Progenitor cell of endocrine pancreas (in vitro differentiated cells): ENCODE measurements around the gene CHURC1. TPM values are rescaled to one million over a fixed set of nuclear protein-coding genes. Genes with fewer than 3 reads are reported as not detected.

Experiments
- DNase-seq: peaks from one replicate; pipeline ENCODE4 v3.0.0; 2021; ENCODE audit warnings: low spot score; ENCODE audit not compliant: unreplicated experiment
- H3K27ac Mint-ChIP-seq: 2 replicates; pipeline ENCODE4 v1.8.0; 2021; ENCODE audit warnings: mild to moderate bottlenecking, moderate library complexity, mixed read lengths
- H3K27me3 Mint-ChIP-seq: 2 replicates; pipeline ENCODE4 v1.8.0; 2021; ENCODE audit warnings: mixed read lengths
- H3K36me3 Mint-ChIP-seq: 2 replicates; pipeline ENCODE4 v1.8.0; 2022; ENCODE audit warnings: mixed read lengths; ENCODE audit not compliant: insufficient read depth
- H3K4me1 Mint-ChIP-seq: 2 replicates; pipeline ENCODE4 v1.8.0; 2021; ENCODE audit warnings: low read depth, mixed read lengths
- H3K4me3 Mint-ChIP-seq: 2 replicates; pipeline ENCODE4 v1.8.0; 2021; ENCODE audit warnings: low read depth, mild to moderate bottlenecking, moderate library complexity, mixed read lengths
- H3K9me3 Mint-ChIP-seq: 2 replicates; pipeline ENCODE4 v1.8.0; 2021; ENCODE audit warnings: low read depth, mixed read lengths
- total RNA-seq: library from RNA; stranded (reverse); gene quantifications from 2 replicates; pipeline ENCODE4 v1.2.1, GENCODE V29; 2021
- TF ChIP-seq, protein P1 (sequence below): fragments of 200-600 bp; sonication (generic); IDR thresholded peaks from one replicate; pipeline ENCODE4 v1.5.0; 2021; ENCODE audit warnings: antibody characterized with exemption, mild to moderate bottlenecking; ENCODE audit not compliant: unreplicated experiment

The CHURC1 gene
- total RNA-seq, 1 donor from 2014 or later, result 37.2 TPM

DNA sequence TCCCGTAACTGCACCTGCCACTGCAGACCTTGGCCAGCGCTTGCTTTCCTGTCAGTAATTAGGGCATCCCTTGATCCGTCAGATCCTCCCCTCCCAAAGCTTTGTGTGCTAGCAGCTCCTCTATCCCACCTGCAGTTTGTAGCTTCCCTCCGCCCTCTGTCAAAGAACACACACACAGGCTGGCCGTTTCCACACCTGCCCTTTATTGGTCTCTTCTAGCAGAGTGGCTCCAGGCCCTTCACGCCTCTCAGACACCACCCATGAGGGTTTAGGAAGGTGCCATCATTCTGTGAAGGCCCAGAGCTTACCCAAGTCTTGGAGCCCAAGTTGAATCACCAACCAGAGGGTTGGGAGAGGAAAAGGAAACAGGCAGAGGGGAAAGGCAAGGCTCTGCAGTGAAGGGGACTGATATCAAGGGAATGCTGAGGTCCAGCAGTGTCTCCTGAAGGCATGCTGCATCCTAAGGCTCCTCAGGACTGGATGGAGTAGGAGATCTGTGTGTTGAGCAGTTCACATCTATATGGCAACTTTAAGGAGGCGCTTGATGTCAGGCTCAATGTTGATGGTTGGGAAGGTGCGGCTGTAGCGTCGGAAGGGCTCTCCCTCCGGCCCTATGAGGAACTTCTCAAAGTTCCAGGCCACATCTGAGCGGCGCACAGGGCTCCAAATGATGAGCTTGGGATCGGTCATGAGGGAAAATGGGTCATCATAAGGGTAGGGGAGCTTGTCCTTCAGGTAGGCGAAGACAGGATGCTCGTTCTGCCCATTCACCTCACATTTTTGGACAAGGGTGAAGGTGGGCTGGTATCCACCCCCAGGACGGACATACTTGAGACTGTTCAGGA is 24.9 kb downstream of the CHURC1 start:
- DNase-seq, result no peak
- TF ChIP-seq, protein P1, sequence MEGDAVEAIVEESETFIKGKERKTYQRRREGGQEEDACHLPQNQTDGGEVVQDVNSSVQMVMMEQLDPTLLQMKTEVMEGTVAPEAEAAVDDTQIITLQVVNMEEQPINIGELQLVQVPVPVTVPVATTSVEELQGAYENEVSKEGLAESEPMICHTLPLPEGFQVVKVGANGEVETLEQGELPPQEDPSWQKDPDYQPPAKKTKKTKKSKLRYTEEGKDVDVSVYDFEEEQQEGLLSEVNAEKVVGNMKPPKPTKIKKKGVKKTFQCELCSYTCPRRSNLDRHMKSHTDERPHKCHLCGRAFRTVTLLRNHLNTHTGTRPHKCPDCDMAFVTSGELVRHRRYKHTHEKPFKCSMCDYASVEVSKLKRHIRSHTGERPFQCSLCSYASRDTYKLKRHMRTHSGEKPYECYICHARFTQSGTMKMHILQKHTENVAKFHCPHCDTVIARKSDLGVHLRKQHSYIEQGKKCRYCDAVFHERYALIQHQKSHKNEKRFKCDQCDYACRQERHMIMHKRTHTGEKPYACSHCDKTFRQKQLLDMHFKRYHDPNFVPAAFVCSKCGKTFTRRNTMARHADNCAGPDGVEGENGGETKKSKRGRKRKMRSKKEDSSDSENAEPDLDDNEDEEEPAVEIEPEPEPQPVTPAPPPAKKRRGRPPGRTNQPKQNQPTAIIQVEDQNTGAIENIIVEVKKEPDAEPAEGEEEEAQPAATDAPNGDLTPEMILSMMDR, result no peak
- H3K4me1 Mint-ChIP-seq, result peaks cover 41% of the 10 kb centered on the region
- peaks cover 3% of the 10 kb centered on the region for H3K27me3 Mint-ChIP-seq
- H3K4me3 Mint-ChIP-seq, result peak overlapping the region; percentile 36
- no peaks in the 10 kb centered on the region for H3K9me3 Mint-ChIP-seq
- peaks cover 18% of the 10 kb centered on the region for H3K36me3 Mint-ChIP-seq
- peak overlapping the region; percentile 86 for H3K27ac Mint-ChIP-seq

- no peak for DNase-seq
- no peak overlapping the region for H3K4me3 Mint-ChIP-seq
- peak overlapping the region; percentile 42 for H3K27ac Mint-ChIP-seq
- H3K36me3 Mint-ChIP-seq, result peaks cover 16% of the 10 kb centered on the region
- peaks cover 3% of the 10 kb centered on the region for H3K27me3 Mint-ChIP-seq
- H3K9me3 Mint-ChIP-seq, result no peaks in the 10 kb centered on the region
- TF ChIP-seq, protein P1, result no peak
- peaks cover 41% of the 10 kb centered on the region for H3K4me1 Mint-ChIP-seq
These were observed 25.5 kb downstream of the CHURC1 start for GRCh38 chr14:64939817-64940190.

GRCh38 chr14:64940336-64940910 is 26.2 kb downstream of the CHURC1 start:
- DNase-seq, result no peak
- H3K36me3 Mint-ChIP-seq, result peaks cover 17% of the 10 kb centered on the region
- no peak overlapping the region for H3K27ac Mint-ChIP-seq
- H3K9me3 Mint-ChIP-seq, result no peaks in the 10 kb centered on the region
- peaks cover 39% of the 10 kb centered on the region for H3K4me1 Mint-ChIP-seq
- peaks cover 3% of the 10 kb centered on the region for H3K27me3 Mint-ChIP-seq
- H3K4me3 Mint-ChIP-seq, result no peak overlapping the region
- TF ChIP-seq, protein P1, result no peak

GRCh38 chr14:64942531-64943111 is 28.4 kb downstream of the CHURC1 start, which contains the start of gene GPX2:
GPX2 (minus strand) TSS chr14:64942745; CDS start chr14:64942726, 19 bp downstream.
- Mint-ChIP-seq H3K27me3 (peaks cover 3% of the 10 kb centered on the region), H3K4me3 (peak within 1 kb of the TSS; percentile 17)

GRCh38 chr14:64943556-64943955 is 29.3 kb downstream of the CHURC1 start:
- Mint-ChIP-seq H3K36me3 (peaks cover 14% of the 10 kb centered on the region), H3K27ac (peak overlapping the region; percentile 94), H3K9me3 (no peaks in the 10 kb centered on the region), H3K27me3 (peaks cover 3% of the 10 kb centered on the region), H3K4me1 (peaks cover 28% of the 10 kb centered on the region), H3K4me3 (no peak overlapping the region)
- DNase-seq, result no peak
- TF ChIP-seq, protein P1, result no peak

More at GRCh38 chr14:64942531-64943111, 28.4 kb downstream of the CHURC1 start, which contains the start of gene GPX2:
- TF ChIP-seq, protein P1, result no peak
- Mint-ChIP-seq H3K4me1 (peaks cover 31% of the 10 kb centered on the region), H3K27ac (peak within 1 kb of the TSS; percentile 94), H3K9me3 (no peaks in the 10 kb centered on the region), H3K36me3 (peaks cover 17% of the 10 kb centered on the region)
- no peak for DNase-seq
